Lower lobe of right lung (tissue), 2 donors: Measurements from ENCODE around the gene SESTD1. TPM values are rescaled to one million over a fixed set of nuclear protein-coding genes. Genes with fewer than 3 reads are reported as not detected.

Experiments
- ATAC-seq, 2 donors: fragments of 200-7000 bp; cut with Tn5 transposase; one replicate each; pipeline ENCODE4 v1.9.1; 2020 to 2022; ENCODE audit warnings: mild to moderate bottlenecking in 2 of 2, moderate library complexity in 2 of 2
- DNase-seq: peaks from one replicate; pipeline ENCODE4 v3.0.0-alpha.2; 2020
- H3K27ac ChIP-seq: fragments of 200-600 bp; one replicate; pipeline ENCODE4 v1.8.0; 2022
- H3K27me3 ChIP-seq: fragments of 200-600 bp; one replicate; pipeline ENCODE4 v1.8.0; 2022; ENCODE audit warnings: low read depth
- H3K36me3 ChIP-seq: fragments of 200-600 bp; one replicate; pipeline ENCODE4 v1.8.0; 2022; ENCODE audit warnings: mild to moderate bottlenecking
- H3K4me1 ChIP-seq: fragments of 200-600 bp; one replicate; pipeline ENCODE4 v1.8.0; 2022
- H3K4me3 ChIP-seq: fragments of 200-600 bp; one replicate; pipeline ENCODE4 v1.8.0; 2022; ENCODE audit warnings: mild to moderate bottlenecking
- H3K9me3 ChIP-seq: fragments of 200-600 bp; one replicate; pipeline ENCODE4 v1.8.0; 2022
- intact Hi-C: fragments of 100-400 bp; cut with DNase I; formaldehyde crosslinking; loops from one replicate; pipeline ENCODE4 v1.11.0; 2022
- total RNA-seq: library from RNA; stranded (reverse); fragmentation: NEBNext Ultra II Directional; extraction: Animal tissue kit (Norgen Biotek cat#: 25700); gene quantifications from one replicate; pipeline ENCODE4 v1.2.1, GENCODE V29; 2021
- TF ChIP-seq, protein P1 (sequence below): fragments of 200-600 bp; IDR thresholded peaks from one replicate; pipeline ENCODE4 v1.8.0; 2022; ENCODE audit warnings: antibody characterized with exemption, mild to moderate bottlenecking
- donor health status: DM: no; HTN: yes; CAD: no; lungs with severe emphysema.

The SESTD1 gene
- total RNA-seq, 1 donor from 2014 or later: 107 TPM

DNA sequence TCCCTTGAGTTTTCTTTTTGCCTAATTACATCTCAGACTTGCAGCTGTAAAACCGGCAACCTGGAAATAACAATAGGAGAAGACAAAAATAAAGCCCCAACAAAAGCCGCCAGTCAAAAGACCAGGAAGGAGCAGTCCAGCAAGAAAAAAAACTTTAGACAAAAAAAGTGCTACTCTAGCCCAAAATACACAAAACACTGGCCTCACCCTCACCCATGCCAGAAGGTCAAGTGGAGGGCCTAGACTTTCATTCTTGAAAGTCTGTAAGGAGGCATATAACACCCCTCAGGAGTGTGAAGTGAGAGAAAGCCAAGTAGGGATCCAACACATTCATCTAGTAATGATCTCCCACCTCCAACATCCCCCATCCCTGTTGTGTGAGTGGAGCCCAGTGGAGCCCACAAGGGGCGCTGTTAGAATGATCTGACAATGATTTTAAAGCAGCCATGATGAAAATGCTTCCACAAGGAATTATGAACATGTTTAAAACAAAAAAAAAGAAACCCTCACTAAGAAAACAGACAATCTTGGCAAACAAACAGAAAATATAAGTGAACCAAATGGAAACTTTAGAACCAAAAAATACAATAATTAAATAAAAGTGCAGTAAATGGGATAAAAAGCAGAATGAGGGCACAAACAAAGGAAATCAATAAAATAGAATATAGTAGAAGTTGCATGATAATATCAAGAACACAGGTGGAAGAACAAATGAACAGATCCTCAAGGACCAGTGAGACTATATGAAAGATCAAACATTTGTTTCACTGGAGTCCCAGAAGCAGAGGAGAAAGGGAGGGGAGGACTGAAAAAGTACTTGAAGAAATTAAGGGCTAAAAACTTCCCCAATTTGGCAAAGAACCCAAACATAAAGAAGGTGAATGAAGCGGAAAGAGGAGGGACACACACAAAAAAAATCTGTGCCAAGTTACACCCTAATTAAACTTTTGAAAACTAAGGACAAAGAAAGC, 23.9 kb downstream of the SESTD1 start:
- H3K4me1 ChIP-seq: peaks cover 35% of the 10 kb centered on the region
- H3K9me3 ChIP-seq: no peaks in the 10 kb centered on the region
- no peak for DNase-seq
- intact Hi-C loops: no loop called here
- peak in 1 of 2 donors; percentile 37 for ATAC-seq
- TF ChIP-seq, protein P1, sequence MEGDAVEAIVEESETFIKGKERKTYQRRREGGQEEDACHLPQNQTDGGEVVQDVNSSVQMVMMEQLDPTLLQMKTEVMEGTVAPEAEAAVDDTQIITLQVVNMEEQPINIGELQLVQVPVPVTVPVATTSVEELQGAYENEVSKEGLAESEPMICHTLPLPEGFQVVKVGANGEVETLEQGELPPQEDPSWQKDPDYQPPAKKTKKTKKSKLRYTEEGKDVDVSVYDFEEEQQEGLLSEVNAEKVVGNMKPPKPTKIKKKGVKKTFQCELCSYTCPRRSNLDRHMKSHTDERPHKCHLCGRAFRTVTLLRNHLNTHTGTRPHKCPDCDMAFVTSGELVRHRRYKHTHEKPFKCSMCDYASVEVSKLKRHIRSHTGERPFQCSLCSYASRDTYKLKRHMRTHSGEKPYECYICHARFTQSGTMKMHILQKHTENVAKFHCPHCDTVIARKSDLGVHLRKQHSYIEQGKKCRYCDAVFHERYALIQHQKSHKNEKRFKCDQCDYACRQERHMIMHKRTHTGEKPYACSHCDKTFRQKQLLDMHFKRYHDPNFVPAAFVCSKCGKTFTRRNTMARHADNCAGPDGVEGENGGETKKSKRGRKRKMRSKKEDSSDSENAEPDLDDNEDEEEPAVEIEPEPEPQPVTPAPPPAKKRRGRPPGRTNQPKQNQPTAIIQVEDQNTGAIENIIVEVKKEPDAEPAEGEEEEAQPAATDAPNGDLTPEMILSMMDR: no peak
- no peak overlapping the region for H3K27ac ChIP-seq
- H3K27me3 ChIP-seq: no peaks in the 10 kb centered on the region
- no peak overlapping the region for H3K4me3 ChIP-seq
- no peaks in the 10 kb centered on the region for H3K36me3 ChIP-seq

DNA sequence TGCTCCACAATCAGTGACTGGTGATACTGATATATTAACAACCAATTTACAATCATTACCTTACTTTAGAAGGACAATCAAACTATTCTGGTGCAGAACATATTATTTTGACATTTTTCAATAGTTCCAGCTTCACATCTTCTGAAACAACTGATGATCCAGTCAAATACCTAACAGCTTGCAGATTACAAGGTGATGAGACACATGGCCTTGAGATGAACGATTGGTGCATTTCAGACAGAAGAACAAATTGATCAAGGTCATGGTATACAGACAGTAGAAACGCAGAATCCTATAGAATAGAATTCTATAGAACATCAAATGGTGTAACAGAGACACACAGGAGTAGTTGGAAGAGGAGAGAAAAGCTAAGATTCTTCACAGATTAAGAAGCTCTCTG, 24.8 kb downstream of the SESTD1 start:
- ATAC-seq (no peak), DNase-seq (no peak)
- TF ChIP-seq, protein P1: no peak
- no peaks in the 10 kb centered on the region for H3K9me3 ChIP-seq
- intact Hi-C loops: no loop called here
- H3K4me1 ChIP-seq: peaks cover 43% of the 10 kb centered on the region
- H3K27ac ChIP-seq: no peak overlapping the region
- H3K36me3 ChIP-seq: no peaks in the 10 kb centered on the region
- no peak overlapping the region for H3K4me3 ChIP-seq
- no peaks in the 10 kb centered on the region for H3K27me3 ChIP-seq

DNA sequence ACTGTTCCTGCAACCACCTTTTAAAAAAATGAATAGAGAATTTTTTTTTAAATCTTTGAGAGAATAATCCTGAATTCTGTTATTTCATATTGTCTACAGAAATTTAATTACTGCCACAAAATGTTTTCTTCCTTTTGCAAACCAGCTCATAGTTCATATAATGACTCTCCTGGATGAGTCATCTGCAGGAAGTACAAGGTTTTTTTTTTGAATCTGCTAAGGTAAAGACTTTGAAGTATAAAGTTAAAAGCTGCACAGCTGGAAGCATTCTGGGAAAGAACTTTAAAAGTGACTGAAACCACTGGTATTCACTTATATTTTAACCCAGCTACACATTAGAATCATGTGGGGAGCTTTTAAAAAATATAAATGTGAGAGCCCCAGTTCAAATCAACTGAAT, 25.4 kb downstream of the SESTD1 start:
- intact Hi-C loops: no loop called here
- TF ChIP-seq, protein P1: no peak
- peak in 1 of 2 donors; percentile 51 for ATAC-seq
- Histone ChIP-seq H3K9me3 (no peaks in the 10 kb centered on the region), H3K27ac (no peak overlapping the region), H3K4me3 (no peak overlapping the region), H3K36me3 (no peaks in the 10 kb centered on the region), H3K27me3 (no peaks in the 10 kb centered on the region), H3K4me1 (peaks cover 47% of the 10 kb centered on the region)
- DNase-seq: no peak

DNA sequence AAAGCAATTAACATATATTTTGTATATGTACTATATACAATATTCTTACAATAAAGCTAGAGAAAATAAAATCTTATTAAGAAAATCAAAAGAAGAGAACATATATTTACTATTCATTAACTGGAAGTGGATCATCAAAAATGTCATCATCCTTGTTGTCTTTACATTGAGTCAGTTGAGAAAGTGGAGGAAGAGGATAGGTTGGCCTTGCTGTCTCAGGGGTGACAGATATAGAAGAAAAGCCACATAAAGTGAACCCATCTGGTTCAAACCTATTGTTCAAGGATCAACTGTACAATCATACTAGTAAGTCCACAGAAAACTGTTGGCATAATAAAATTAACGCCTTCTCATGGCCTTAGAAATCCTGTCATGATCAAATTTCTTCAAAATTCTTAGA, 26.6 kb downstream of the SESTD1 start:
- no peak for DNase-seq
- Histone ChIP-seq H3K27me3 (no peaks in the 10 kb centered on the region), H3K4me1 (peaks cover 58% of the 10 kb centered on the region), H3K4me3 (no peak overlapping the region), H3K36me3 (no peaks in the 10 kb centered on the region), H3K27ac (no peak overlapping the region), H3K9me3 (no peaks in the 10 kb centered on the region)
- TF ChIP-seq, protein P1: no peak
- no peak for ATAC-seq
- intact Hi-C loops: no loop called here

DNA sequence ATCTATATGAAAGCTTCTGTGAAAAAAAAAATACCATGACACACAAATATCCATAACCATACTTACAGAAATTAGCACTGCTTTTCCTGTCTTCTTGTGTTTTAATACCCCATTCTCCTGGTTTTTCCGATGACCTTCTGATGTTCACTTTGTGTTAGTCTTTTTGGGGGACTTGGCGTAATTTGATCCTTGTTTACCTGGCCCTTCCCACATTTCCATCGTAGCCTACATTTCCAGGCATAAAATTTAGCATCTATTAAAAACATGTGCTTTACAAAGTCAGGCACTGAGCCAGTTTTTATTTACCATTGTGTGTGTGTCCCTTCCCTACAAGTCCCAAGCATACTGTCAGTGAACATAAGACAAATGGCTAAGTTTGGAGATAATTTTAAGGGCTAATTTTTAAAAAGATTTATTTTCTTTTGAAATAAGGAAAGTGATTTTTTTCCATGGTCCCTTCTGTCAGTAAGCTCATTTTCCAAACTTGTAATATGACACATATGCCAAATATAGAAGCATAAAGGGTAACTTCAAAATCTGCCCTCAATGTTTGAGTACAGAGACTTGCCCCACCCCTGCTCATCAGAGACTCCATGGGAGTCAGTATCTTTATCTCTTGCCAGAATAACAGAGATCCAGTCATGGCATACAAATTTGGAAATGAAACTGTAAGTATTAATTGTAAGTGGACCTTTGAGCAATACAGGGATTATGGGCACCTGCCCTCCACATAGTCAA, 27.3 kb downstream of the SESTD1 start:
- peaks cover 62% of the 10 kb centered on the region for H3K4me1 ChIP-seq
- no peaks in the 10 kb centered on the region for H3K9me3 ChIP-seq
- H3K27ac ChIP-seq: no peak overlapping the region
- ATAC-seq (no peak), DNase-seq (no peak)
- H3K27me3 ChIP-seq: no peaks in the 10 kb centered on the region
- intact Hi-C loops: no loop called here
- TF ChIP-seq, protein P1: no peak
- no peak overlapping the region for H3K4me3 ChIP-seq
- no peaks in the 10 kb centered on the region for H3K36me3 ChIP-seq
